GM19372 (cell line): ENCODE data around the gene NDC1.
"Not testable (repeated sequence)": the region's sequence is repeated elsewhere in the genome, so short reads cannot be mapped to it uniquely, and the experiment has no call there.

Experiments
- ATAC-seq: cut with Tn5 transposase; IDR thresholded peaks from one replicate; pipeline ENCODE4 v1.9.1; 2021; ENCODE audit warnings: mild to moderate bottlenecking, low read depth, moderate library complexity; ENCODE audit not compliant: unreplicated experiment

NDC1 gene

DNA sequence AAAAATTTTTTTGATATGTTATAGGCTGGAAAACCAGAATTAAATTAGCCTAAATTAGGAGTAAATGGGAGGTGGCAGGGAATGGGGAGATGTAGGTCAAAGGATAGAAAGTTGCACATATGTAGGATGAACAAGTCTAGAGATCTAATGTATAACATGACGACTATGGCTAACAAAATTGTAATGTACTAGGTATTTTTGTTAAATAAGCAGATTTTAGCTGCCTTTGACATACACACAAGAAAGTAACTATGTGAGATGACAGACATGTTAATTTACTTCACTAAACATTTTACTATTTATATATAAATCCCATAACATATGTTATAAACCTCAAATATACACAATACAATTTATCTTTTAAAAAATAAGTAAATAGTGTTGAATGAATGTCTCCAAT is 68.9 kb downstream of the NDC1 start:
- no peak for ATAC-seq

DNA sequence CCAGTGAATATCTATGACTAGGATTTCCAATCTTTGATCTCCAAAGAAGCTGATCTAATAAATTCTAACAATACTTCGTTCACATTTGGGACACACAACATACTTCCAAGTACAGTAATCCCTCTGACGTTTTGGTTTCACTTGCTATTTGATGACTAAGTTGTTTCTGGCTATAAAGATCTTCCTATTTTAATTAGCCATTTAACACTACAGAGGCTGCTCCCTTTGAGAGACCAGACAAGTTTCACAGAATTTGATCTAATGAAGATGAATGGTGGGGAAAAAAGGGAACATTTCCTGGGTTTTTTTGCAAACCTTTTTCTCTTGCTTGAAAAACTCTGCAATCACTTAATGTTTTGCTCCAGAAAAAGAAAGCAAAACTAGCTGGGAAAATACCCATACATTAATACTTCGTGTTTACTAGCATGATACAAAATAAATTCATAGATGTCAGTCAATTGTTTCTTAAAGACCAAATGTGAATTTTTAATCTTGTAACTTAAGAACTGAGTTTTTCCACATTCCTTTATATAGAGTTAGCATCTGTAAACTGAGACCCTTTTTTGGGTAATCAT is 71.2 kb downstream of the NDC1 start:
- no peak for ATAC-seq

GRCh38 chr1:53766194-53766742 is 71.8 kb downstream of the NDC1 start:
- no peak for ATAC-seq

DNA sequence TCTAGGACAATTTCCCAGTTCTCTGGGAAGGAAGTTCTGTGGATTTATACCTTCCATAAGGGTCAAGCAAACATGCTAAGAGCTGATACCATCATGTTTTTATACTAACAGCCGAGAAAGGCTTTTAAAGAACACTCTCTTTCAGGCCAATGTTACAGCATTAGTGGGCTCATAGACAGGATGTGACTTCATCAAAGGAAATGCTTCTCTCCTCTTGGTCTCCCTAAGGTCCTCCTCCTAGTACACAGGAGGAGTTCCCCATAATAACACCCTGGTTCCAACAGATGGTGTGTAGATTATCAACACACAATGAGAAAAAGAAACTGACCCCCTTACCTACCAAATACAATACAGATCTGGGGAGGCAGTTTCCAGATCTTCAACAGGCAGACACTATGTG is 72.4 kb downstream of the NDC1 start:
- ATAC-seq: no peak

DNA sequence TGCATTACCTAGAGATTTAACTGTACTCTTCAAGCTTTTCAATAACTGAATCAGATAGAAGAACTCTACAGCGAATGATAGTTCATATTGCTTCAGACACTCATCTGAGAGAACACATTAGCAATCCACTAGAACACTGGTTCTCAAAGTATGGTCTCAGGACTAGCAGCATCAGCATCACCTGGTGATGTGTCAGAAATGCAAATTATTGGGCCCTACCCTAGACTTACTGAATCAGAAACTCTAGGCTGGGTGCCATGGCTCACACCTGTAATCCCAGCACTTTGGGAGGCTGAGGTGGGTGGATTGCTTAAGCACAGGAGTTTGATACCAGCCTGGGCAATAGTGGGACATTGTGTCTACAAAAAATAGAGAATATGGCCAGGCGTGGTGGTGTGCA is 74.2 kb downstream of the NDC1 start:
- no peak for ATAC-seq

- ATAC-seq: no peak
Measured at GRCh38 chr1:53763461-53763860, 74.6 kb downstream of the NDC1 start.

GRCh38 chr1:53760497-53760896 is 77.6 kb downstream of the NDC1 start:
- ATAC-seq: not testable (repeated sequence)

- no peak for ATAC-seq
Measured at GRCh38 chr1:53755874-53756273, 82.2 kb downstream of the NDC1 start.

DNA sequence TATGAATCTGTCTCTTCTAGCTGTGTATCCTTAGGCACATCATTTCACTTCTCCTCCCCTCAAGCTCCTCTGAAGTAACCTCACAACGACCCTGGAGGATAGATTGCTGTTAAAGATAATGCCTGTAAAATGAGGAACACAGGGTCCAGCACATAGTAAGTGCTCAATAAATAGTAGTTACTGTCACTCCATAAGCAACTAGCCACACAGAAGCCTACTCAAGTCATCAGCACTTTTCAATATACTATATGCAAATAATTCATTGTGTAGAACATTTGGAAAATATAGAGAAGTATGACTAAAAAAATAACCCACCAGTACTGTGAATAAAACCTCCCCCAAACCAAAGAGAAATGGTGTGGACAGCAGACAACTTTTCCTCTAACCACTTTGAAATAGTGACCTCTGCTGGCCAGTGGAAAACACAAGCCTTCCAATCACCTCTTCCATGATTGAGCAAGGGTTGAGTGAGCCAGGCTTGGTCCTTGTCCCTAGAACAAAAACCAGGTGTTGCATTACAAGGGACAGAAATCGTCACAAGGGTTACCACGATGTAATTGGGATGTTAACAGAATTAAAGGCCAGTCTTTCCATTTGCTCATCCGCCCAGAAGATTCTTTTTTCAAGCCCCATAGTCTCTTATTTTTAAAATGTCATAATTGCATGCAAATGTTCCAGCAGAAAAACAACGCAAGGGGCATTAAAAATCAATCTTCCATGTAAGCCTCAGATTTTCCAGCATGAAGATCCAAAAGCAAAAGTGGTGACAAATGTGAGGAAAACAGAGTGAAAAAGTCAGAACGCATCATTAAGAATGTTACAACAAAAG is 83.4 kb downstream of the NDC1 start:
- ATAC-seq: no peak

DNA sequence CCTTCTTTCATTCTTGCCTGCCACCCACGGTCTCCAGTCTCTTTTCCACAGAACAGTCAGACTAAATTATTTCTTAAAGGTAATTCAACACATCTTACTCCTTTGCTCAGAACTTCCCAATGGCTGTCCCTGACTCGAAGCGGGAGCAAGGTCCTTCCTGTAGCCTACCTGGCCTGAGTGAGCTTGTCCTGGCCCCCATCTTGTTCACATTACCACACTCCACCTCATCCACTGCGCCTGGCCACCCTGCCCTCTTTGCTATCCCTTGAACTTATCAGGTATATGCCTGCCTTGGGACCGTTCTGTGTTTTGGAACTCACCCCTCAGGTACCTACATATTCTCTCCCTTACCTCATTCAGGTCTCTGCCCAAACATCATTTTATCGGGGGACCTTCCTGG is 85.8 kb downstream of the NDC1 start:
- no peak for ATAC-seq

- no peak for ATAC-seq
Measured at GRCh38 chr1:53747841-53748240, 90.3 kb downstream of the NDC1 start.

- no peak for ATAC-seq
Measured at GRCh38 chr1:53740621-53741105, 97.4 kb downstream of the NDC1 start.

DNA sequence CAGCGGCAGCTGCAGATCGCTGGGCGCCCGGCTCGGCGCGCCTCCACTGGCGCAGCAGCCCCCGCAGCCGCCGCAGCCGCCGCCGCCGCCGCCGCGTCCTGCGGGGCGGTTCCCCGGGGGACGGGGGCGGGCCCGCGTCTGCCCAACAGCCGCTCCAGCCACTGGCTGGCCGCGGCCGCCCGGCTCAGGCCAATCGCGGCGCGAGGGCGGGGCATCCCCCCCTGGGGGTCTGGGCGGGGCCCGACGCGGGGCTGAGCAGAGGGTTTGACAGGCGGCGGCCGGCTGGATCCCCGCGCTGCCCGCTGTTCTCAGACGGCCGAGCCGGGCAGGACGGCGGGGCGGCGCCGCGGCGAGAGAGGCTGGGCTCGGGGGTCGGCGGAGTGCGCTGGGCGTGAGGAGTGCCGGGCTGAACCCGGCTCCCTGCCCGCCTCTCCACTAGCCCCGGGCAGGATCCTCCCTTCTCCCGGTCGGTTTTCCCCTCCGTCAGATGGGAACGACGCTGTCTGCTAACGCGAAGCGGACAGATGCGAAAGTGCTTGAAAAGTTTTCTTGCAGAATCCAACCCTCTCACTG is 98.9 kb downstream of the NDC1 start, which contains the start of gene GLIS1:
TSS of gene GLIS1 (minus strand) at position 56 of the 573 bp plus-strand sequence. CDS start 1,100 bp downstream, outside the sequence.
- peak; percentile 92 for ATAC-seq

DNA sequence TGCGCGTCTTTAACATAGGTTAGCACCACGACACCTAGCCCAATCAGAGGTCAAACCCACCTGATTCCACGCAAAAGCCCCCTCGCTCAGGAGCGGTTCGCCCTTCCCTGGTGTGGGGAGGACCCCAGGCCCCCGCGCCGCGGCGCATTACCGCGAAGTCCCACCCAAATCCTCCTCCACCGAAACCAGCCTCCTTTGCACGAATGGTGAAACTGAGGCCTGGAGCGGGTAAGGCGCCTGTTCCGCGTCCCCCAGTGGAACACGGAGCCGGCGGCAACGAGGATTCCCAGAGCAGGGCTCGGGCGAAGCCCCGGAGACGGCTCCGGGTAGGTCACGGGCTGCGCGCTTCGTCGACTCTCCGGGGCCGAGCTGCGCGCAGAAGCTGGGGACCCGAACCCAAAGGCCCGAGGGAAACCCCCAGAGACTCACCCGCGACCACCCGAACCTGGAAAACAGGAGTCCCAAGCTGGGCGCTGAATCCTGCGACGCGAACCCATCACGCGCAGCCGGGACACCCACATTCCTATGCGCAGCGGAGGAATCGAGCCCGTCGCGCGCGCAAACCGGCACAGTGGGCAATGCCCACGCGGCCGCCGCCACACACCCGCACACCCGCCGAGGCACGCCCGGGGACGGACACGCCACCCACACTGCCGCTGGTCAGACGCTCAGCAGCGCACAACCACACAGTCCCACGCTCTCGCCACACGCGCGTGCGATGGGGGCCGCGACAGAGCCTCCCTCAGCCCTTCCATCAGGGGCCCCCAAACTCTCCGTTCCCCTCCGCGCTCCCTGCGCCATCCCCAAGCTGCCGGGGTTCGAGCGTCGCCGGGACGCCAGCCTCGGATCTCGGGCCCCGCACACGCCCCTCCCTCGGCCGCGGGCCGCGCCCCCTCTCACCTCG is 99.6 kb downstream of the NDC1 start:
- ATAC-seq: peak; percentile 27

DNA sequence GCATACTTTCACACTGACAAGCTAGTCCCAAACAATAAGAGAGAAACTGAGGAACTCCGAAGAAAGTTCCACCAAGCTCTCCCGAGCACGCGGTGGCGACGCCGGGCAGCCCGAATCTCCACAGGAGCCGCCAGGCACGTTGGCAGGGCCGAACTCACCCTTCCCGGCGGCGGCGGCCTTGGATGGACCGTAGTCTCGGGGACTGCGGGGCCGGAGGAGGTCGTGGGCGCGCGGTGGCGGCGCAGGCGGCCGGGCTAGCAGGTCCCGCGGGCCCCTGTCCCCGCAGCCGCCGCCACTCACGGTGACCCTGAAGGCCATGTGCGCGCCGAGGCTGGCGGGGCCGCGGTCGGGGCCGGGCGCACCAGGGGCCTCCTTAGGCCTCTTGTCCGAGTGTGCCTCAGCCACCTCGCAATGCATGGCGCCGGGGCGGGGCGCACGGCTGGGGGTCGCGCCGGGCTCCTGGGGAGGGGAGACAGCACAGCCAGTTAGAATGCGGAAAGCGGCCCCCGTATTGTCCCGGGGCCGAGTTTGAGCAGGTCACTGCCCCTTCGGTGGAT is 100.4 kb downstream of the NDC1 start:
- ATAC-seq: no peak

DNA sequence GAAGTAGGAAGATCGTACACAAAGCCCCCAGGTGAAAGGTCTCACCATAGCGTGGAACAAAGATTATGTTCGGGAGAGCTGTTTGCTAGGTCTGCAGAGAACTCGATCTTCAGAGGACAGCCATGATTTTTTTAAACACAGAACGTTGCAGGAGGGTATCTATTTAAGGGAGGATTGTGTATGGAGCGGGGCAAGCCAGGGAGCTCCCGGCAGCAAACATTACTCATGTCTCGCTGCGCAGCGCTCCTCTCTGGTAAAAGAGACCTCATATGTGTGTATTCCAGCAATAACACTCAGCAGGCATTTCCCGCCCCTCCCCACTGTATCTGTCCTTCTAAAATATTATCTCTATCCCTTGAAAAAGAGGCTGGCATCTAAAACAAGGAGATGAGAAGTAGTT is 101.8 kb downstream of the NDC1 start:
- ATAC-seq: no peak

- no peak for ATAC-seq
Measured at GRCh38 chr1:53735681-53736080, 102.4 kb downstream of the NDC1 start.

DNA sequence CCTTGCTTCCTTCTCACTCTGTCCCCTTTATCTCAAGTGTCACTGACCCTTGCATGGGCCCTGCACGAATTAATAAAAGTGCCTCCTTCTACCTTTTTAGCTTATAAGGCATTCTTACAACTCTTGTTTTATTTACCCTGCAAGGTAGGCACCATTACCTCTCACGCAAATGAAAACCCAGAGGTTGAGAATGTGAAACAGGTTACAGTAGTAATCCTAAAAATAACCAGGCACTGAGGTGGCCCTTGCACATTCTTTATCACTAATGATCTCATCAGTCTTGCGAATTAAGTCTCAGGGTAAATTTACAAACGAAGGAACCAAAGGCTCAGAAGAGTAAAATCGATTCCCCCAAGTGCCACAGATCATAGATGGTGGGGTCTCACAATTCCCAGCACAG is 102.8 kb downstream of the NDC1 start:
- ATAC-seq: no peak

DNA sequence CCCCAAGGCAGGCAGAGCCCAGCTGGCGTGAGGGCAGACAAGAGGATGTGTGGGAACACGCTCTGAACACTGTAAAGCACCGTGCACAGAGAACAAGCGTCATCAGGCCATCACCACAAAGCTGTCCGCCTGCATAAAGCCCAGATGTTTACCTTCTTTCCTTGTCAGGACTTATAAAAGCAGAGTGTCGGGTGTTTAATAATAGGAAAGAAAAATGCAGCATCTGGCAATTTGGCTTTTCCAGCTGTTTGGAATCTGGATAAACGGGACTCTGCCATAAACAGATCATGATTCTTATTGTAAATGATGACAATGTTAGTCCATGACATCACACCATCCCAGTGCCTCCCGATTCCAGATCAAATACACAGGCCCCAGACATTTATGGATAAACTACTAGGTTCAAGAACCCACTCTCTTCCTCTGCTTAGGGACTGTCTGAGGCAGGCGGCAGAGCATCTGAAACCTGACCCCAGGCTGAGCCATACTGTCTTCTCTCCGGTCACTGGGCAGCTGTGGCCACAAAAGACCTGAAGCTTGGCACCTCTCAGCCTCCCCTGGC is 103.4 kb downstream of the NDC1 start:
- no peak for ATAC-seq
